HPDE6-E6E7 (cell line): Measurements from ENCODE around the gene NDST1.

Source experiments
- DNase-seq: peaks from one replicate; pipeline ENCODE4 v3.0.0; 2011; ENCODE audit warnings: missing footprints; ENCODE audit errors: extremely low spot score

Gene NDST1

DNA sequence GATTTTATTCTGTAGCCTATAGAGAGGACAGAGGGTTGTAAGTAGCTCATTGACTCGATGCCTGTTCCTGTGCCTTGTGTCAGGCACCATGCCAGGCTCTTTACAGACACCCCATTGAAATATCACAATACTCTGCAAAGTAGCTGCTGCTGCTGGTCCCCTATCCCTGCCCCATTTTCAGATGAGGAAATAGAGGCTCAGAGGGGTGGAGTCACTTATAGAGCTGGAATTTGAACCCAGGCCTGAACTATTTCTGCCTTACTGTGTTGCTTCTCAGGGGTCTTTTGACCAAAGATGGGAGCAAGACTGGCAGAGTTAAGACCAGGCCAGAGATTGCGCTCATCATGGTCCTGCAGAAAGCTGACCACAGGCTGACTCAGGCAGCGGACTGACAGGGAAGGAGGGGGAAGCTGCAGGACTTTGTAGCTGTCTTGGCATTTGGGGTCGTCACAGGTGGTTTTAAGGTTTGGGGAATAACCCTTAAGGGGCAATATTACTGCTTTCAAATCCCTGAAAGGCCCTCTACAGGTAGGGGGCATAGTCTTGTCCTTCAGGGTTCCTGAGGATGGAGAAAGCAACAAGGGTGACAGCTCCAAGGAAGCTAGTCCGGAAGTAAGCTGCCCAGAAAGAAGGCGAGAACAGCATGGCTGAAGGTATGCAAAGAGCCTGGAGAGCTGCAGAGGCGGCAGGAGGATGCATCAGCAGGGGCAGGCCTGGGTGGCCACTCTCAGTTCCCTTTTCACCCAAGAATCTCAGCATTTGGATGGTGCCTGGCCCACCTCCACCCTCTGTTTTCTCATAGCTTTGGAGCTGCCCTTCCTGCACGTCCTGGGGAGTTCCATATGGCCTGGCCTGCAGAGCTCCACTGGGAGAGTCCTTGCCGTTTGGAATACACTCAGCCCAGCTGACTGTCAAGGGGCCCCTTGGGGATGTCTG is 18.3 kb upstream of the NDST1 start:
- no peak for DNase-seq

DNA sequence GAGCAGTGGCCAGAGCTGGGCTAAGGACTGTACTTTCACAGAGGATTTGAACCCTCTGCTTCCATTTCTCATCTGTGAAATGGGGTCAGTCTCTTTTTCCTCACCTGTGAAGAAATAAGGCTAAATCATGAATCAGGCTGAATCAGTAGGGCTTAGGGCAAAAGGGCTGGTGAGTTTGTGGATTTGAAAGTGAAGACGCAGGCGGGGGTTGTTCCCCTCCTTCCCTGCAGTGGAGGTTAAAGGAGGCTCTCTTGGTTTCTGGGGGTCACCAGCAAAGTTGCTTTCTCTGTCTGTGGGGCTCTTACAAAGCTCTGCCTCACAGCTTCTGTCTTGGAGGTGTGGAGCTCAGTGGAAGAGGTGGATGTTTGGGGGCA is 17.6 kb upstream of the NDST1 start:
- no peak for DNase-seq

DNA sequence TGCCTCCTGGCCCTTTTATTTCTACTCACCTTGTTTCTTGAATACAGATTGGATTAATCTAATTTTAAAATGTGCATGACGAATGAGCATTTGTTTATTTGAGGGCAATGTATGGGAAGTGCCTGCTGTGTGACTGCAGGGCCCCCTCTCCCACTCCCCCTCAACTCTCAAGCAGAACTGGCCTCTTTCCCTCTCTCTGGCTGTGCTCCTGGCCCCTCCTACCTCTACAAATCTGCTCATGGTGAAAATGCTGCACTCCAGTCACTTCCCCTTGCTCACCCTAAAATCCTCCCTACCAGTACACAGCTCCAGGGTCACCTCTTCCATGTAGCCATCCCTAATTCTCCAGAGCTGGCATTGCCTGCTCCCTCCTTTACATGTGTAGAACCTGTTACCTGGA is 17.2 kb upstream of the NDST1 start:
- no peak for DNase-seq

DNA sequence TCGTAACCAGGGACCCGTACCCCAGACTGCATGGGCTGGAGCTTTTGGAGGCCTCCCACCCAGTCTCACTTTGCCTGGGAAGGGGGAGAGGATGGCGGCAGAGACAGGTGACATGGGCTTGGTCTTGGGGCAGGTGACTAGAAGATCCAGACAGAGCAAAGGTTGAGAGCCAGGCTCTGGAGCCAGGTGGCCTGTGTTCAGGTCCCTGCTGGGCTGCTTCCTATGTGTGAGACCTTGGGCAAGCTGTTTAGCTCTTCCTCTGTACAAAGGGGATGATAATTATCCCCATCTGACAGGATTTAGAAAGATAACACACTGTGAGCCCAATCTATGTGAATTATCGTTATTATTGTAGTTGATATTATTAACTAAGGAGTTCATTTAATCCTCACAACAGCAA is 16.1 kb upstream of the NDST1 start:
- no peak for DNase-seq

DNA sequence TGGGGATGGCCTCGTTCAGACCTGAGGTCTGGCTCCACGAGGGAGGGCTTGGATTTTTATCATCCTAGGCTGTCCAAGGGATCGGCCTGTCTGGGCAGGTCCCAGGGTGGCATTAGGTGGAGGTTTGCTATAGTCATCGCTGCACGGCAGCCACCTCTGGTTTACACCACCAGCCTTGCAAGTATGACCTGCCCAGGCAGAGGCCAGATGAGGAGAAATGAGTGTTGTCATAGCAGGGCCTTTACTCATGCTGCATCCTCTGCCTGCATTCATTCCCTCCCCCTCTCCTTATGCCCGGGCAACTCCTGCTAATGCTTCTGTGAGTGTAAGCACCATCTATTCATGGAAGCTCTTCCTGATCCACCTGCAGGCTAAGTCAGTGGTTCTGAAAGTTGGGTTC is 15.3 kb upstream of the NDST1 start:
- DNase-seq, result peak; percentile 97

DNA sequence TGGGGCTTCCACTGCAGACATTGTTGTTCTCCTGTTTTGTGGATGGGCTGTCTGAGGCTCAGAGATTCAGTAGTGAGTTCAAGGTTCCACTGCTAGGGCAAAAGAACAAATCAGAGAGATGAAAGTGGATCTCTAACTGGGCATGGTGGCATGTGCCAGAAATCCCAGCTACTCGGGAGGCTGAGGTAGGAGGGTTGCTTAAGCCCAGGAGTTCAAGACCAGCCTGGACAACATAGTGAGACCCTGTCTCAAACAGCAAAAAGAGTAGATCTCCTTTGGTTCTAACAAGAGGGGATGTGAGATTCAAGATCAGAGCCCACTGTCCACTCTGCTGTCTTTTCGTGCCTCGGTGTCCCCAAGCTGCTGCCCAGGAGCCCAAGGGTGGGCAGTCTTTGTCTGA is 11.8 kb upstream of the NDST1 start:
- DNase-seq, result no peak

DNA sequence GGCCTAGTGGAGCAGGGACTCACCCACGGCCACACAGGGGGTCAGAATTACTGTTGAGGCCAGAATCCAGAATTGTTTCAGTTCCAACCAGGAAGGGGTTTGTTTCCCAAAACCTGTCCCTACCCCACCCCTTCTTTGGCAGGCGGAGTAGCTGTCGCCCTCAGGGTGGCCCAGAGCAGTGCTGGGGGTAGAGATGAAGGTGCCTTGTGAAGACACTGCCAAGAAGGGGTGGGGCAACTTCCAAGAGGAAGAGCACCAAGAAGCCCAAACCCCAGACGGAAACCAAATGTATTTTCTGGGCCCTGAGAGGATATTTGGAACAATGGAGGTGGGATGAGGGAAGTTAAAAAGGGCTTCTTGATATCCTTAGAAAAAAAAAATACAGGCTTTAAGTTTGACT is 11.4 kb upstream of the NDST1 start:
- no peak for DNase-seq

DNA sequence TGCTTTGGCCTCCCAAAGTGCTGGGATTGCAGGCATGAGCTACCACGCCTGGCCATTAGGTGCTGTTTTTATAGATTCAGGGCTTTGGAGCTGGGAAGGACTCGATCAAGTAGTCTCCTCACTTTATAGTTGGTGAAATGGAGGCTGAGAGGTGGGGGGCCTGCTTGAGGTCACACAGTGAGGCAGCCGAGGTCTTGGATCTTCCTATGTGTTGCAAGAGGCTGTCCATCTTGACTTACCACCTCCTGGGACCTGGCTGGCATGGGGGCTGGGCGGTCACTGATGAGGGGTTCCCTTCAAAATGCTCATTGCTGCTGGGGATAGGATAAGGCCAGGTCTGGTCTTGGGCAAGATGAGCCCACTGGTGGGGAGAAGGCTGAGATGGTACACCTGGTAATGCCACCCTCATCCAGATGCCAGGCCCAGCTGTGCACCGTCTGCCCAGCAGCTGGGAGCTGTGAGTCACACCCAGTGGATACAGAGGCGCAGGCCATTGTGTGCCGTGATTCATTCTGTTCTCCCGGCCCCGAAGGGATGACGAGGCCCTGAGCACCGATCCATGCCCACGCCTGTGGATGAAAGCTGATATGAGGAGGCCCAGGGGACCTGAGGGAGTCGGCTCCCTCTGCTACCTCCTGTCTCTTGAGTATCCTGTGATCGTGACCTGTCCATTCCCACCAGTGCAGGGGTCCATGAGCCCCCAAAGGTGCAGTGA is 10.5 kb upstream of the NDST1 start:
- peak; percentile 99 for DNase-seq

DNA sequence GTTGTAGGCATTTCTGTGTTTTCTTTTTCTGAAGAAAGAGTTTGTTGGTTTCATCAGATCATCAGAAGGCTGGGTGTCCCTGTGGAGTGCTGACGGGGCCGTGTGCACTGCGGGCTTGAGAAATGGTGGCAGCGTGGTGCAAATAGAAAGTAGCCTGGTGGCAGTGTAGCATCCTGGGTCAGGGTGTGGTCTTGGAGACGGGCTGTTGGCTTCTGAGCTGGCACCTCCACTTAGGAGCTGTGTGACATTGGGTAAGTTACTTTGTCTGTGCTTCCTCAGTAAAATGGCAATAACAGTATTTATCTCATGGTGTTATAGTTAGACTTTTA is 10.0 kb upstream of the NDST1 start:
- DNase-seq, result no peak

DNA sequence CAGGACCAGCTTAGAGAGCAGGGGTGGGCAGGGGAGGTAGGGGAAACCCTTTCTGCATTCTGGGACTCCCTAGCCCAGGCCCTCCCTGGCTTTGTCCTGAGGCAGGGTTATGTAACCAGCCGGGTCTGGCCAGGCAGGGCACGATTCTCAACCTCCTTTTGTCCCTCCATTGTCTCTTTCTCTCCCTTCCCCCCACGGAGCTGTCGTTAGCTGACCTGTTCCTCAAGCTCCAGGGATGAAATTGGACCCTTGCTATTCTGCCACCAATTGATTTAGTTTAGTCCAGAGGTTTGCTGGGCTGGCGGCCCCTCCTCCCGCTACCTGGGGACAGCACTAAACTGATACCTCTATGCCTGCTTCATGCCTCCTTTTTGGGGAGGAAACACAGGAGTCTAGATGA is 9.4 kb upstream of the NDST1 start:
- DNase-seq, result no peak

DNA sequence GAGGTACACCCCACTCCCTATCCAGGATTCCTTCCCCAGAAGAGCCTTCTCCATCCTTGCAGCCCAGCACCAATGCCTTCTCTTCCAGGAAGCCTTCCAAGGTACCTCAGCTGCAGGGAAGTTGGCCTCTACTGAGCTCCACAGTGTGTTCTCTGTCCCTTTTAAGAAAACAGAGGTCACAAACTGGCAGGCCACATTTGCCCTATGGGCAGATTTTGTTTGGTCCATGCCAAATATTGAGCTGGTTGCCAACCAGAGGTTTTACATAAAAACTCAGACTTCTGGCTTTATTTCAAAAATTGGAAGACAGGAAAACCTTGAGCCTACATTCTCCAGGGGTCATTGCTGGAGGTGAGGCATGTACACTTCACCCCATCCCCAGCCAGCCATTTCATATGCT is 9.0 kb upstream of the NDST1 start:
- no peak for DNase-seq

DNA sequence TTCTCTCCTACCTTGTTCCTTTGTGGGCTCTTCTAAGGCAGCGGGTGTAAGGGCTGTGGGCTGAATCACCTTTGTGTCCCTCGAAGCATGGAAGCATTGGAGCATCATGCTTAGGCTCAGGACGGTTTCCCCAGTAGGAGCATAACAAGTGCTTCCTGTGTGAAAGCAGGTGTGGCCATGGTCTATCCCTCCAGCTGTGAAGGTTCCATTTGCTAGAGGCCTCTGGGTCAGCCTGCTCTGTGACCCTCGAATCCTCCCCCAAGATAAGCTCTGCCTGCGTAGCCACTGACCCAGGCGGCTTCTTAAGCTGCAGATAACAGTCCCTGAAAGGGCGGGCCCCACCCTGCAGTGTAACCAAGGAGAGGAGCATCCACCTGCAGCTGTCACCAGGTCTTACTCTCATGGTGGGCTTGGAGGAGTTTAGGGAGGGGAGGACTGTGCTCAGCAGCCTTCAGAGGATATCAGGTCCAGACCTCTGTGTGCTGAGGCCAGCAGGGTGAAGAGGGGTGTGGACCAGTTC is 8.4 kb upstream of the NDST1 start:
- no peak for DNase-seq

DNA sequence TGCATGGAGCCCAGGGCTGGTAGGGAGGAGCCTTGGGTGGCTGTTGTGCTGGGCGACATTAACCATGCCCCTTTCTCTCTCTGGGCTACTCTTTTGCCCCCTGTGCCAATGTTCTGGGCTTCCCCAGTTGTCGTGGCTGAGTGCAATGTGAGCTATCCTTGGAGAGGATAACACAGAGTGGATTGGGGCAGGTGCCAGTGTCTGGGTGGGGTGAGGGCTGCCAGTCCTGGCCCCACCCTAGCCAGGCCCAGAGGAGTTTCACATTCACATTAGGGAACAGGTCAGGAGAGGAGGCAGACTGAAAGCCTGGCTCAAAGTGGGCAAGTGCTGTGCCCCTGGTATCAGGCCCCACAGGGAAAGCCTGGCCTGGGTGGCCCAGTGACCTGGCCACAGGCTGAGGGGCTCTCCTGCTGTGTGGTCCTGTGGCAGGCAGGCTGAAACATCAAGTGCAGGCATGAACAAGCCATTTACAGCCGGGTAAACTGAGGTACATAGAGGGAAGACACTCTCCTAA is 7.5 kb upstream of the NDST1 start:
- DNase-seq, result no peak

DNA sequence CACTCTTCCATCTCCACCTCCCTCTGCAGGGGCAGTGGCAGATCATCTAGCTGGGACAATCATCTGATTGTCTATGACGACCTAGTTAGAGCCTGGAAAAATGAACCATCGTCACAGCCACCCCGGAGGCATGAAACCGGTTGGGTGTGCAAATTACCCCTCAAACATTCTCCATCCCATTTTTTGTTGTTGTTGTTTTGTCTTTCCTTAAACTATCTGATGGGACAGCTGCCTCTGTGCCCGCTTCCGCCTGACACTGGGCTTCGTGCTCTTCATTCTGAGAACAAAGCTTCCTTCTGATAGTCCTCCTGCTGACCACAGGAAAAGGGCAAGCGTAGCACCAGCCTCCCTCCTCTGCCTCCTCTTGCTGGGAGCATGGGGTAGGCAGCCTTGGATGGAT is 7.0 kb upstream of the NDST1 start:
- DNase-seq, result no peak

DNA sequence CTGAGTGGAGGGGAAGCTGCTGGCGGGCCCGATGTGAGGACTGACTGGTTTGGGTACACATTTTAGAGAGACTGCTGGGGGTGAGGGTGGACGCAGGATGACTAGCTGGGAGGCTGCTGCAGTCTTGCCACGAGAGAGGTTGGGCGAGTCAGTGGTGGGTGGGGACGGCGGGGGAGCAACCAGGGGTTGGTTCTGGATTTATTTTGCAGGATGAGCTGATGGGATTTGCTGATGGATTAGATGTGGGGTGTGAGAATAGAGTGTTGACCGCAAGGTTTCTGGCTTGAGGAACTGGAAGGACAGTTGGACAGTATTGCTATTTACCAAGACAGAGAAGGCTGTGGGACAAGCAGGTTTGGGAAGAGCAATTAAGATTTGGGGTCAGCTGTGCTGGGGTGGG is 5.8 kb upstream of the NDST1 start:
- DNase-seq, result no peak

DNA sequence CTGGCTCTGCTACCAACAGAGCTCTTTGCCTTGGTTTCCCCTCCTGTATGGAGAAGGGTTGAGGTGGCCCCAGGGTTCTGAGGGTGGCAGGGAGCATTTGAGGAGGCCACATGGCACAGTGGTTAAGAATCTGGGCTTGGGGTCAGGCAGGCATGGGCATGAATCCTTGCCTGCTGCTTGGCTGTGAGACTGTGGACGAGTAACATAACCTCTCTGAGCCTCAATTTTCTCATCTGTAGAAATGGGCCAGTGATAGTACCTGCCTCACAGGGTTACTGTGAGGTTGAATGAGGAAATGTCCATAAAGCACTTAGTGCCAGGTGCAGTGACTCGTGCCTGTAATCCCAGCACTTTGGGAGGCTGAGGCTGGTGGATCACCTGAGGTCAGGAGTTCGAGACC is 5.1 kb upstream of the NDST1 start:
- DNase-seq, result no peak

DNA sequence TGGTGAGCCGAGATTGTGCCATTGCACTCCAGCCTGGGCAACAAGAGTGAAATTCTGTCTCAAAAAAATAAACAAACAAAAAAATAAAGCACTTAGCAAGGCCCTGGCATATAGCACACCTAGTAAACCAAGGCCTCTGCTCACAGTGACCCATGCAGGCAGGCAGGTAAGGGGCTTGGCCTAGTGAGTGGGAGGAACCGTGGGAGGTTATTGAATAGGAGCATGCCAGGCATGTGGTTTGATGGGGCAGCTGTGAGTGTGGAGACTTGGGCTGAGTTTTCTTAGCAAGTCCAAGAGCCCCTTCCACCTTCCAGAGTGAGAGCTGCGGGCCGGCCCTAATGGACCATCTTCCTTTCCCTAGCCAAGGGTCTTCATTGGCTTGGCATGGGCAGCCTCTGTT is 4.5 kb upstream of the NDST1 start:
- DNase-seq, result no peak

DNA sequence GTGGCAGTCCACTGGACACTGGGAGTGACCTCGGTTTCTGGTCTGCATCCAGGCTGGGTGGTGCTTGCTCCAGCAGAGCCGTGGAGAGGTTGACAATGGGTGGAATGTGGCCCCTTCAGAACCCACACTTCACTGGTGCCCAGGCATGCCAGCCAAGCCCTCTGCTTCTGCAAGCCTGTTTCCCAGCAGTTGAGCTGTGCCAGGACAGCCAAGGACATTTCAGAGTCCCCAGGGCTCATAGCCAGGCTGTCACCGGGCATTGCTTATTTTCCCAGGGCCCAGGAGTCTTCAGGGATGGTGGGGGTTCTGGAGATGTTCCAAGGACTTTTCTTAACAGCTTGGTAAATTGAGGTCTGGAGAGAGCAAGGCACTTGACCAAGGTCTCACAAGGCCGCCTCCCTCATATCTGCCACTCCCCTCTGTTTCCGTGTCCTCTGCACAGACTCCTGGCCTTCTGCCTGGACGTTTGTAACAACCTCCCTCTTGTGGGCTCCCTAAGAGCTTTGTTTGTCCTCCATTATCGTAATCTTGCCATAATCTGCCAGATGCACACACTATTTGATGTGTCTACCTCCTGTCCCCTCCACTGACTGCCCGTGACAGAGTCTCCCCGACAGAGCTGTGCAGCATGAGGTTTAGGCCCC is 3.8 kb upstream of the NDST1 start:
- no peak for DNase-seq

DNA sequence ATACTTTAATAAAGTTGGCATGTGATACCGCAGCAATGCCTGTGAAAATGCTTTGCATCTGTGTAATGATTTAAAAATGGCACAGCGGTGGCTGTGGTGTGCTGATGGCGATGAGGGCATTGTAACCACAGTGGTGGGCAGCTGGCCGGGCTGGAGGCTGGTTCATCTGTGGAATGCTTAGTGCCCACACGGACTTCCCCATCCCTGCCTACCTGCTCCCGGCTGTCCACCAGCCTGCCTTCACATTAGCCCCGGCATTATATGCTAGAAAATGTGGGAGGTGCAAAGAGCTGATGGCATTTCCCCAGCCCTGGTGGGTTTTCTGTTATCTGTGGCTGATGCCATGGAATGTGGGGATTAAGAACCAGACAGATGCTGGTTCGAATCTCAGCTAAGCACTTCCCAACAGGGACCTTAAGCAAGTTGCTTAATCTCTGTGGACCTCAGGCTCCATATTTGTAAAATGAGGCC is 2.9 kb upstream of the NDST1 start:
- DNase-seq, result no peak

DNA sequence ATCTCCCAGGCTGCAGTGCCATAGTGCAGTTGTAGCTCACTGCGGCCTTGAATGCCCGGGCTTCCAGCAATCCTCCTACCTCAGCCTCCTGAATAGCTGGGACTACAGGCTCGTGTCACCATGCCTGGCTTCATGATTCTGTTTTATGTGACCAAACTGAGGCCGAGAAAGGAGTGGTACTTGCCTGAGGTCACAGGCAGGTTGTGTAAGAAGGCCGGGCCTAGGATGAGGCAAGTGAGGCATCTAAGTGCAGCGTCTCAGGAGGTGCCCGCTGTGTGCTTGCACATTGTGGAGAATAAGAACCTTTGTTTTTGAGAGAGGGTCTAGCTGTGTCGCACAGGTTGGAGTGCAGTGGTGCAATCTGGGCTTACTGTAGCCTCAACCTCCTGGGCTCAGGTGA is 2.1 kb upstream of the NDST1 start:
- DNase-seq, result no peak

DNA sequence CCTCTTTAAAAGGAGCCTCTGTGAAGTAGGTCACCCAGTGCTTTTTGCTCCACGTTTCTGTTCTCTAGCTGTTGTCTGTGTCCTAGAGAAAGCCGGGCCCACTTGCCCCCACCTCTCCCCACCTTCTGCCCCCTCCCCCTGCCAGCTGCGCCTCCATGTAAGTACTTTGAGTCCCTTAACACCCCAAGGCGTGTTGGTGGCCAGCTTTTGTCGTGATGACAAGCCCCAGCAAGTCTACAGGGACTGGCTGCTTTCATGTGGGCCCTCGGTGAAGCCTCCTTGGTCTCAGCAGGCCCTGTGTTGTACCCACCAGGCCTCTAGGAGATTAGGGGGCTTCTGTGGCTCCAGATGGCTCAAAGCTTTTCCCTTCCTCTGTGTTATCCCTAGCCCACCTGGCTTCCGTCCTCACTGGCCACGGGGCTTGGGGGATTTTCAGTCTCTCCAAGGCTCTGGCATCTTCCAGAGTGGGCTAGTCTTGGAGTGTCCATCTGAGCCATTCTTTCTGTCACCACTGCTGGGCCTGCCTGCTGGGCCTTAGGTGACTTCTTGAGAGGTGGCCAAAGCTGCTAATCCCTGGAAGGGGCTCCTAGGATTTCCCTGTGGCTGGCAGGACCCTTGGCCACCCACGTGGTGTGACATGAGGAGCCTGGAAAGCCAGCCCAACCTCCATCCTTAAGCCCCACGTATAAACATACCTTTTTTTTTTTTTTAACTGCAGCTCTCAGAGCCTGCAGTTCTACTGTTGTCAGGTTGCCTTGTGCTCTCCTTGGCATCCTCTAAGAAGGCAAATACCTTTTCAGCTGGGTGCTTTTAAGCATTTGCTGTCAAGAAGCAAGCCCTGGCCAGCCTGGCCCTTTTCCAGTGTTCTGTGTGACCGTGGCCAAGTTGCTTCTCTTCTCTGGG is 1.1 kb upstream of the NDST1 start:
- no peak for DNase-seq
